ENCODE measurements around the gene NOC2L.

DNA sequence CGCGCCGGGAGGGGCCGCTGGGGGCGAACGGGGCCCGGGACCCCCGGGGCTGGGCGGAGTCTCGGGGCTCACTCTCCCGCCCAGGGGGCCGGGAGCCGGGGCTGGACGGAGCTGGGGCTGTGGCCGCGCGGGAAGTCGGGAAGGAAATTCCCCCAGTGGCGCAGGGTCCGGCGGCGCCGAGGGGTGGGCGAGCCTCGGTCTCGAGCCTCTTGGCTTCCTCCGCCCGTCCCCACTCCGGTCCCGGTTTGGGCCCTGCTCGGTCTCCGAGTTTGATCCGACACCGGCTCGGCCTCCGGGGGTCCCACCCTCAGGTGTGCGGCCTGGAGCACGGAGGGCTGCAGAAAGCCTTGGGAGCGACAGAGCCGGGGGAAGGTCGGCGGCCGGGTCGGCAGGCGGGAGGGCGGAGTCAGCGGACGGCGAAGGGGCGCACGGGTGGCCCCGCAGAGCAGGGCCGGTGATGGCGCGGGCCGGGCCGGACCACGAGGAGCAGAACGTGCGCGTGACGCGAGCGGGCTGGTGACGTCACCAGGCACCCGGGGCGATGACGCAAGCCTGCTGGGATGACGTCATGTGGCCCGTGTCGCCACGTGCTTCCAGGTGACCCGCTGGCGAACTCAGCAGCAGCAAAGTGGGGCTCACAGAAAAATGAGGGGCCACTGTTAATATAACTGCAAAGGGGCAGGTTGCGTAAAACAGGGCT, 41.5 kb upstream of the NOC2L start:
- TF ChIP-seq POLR2A (IDR thresholded peaks at IDR 0.05) = peak in 1 of 2 donors; percentile 10
- TF ChIP-seq, protein P1, sequence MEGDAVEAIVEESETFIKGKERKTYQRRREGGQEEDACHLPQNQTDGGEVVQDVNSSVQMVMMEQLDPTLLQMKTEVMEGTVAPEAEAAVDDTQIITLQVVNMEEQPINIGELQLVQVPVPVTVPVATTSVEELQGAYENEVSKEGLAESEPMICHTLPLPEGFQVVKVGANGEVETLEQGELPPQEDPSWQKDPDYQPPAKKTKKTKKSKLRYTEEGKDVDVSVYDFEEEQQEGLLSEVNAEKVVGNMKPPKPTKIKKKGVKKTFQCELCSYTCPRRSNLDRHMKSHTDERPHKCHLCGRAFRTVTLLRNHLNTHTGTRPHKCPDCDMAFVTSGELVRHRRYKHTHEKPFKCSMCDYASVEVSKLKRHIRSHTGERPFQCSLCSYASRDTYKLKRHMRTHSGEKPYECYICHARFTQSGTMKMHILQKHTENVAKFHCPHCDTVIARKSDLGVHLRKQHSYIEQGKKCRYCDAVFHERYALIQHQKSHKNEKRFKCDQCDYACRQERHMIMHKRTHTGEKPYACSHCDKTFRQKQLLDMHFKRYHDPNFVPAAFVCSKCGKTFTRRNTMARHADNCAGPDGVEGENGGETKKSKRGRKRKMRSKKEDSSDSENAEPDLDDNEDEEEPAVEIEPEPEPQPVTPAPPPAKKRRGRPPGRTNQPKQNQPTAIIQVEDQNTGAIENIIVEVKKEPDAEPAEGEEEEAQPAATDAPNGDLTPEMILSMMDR (IDR thresholded peaks at IDR 0.05) = no peak
